ENCODE results near the gene FILIP1L. TPM values are rescaled to one million over a fixed set of nuclear protein-coding genes. Genes with fewer than 3 reads are reported as not detected.
A peak's percentile ranks its signal among the peaks of the same experiment; 100 is the strongest.

Gene FILIP1L
- total and polyA plus RNA-seq, 2 of the 13 experiments (the other 11 are each of a cell fraction or from before 2014, with no cell fraction given), result 8.1 to 187 TPM

GRCh38 chr3:100075851-100076730, 38.2 kb downstream of the FILIP1L start (continued):
- TF ChIP-seq ZFP62 (CRISPR knock-in tag; IDR thresholded peaks at IDR 0.05) (no peak), ZNF44 (CRISPR knock-in tag; IDR thresholded peaks at IDR 0.05) (no peak), ZNF749 (CRISPR knock-in tag; IDR thresholded peaks at IDR 0.05; ENCODE audit: borderline replicate concordance) (no peak), BRD4 (CRISPR knock-in tag; IDR thresholded peaks at IDR 0.05) (0 out of 2 replicates have a peak, but pooled peaks have one; percentile 15), ZGPAT (CRISPR knock-in tag; IDR thresholded peaks at IDR 0.05) (peak; percentile 77), ZNF136 (CRISPR knock-in tag; IDR thresholded peaks at IDR 0.05; ENCODE audit: low read depth) (no peak), MYPOP (CRISPR knock-in tag; IDR thresholded peaks at IDR 0.05) (peak; percentile 46; the same call in 1 of the 2 replicates), STAG1 (CRISPR knock-in tag; IDR thresholded peaks at IDR 0.05) (peak; percentile 29; the same call in 1 of the 2 replicates), PHB2 (IDR thresholded peaks at IDR 0.05; ENCODE audit: partially characterized antibody) (no peak), HOXA7 (CRISPR knock-in tag; IDR thresholded peaks at IDR 0.05) (no peak), SAP130 (CRISPR knock-in tag; IDR thresholded peaks at IDR 0.05; ENCODE audit: low read depth) (peak; percentile 51; the same call in 1 of the 2 replicates), FOXP4 (CRISPR knock-in tag; IDR thresholded peaks at IDR 0.05) (peak; percentile 85), SP4 (CRISPR knock-in tag; IDR thresholded peaks at IDR 0.05) (no peak), ZNF75D (CRISPR knock-in tag; IDR thresholded peaks at IDR 0.05; ENCODE audit: borderline replicate concordance) (no peak), TRAFD1 (CRISPR knock-in tag; IDR thresholded peaks at IDR 0.05; ENCODE audit: borderline replicate concordance) (no peak), ZNF784 (CRISPR knock-in tag; IDR thresholded peaks at IDR 0.05; ENCODE audit: borderline replicate concordance) (no peak), MAFF (IDR thresholded peaks at IDR 0.05; ENCODE audit: low read depth, low read length) (peak; percentile 59), ZNF234 (CRISPR knock-in tag; conservative IDR thresholded peaks at IDR 0.05) (no peak), ZSCAN12 (CRISPR knock-in tag; IDR thresholded peaks at IDR 0.05) (0 out of 2 replicates have a peak, but pooled peaks have one; percentile 18), ZNF33B (CRISPR knock-in tag; IDR thresholded peaks at IDR 0.05) (no peak), PHF5A (CRISPR knock-in tag; IDR thresholded peaks at IDR 0.05; ENCODE audit: low read depth, unreplicated experiment) (no peak), YY1 (IDR thresholded peaks at IDR 0.05; ENCODE audit: insufficient read depth, insufficient replicate concordance, low read depth, low read length) (no peak), PTBP1 (IDR thresholded peaks at IDR 0.05; ENCODE audit: low read depth, low read length, poor library complexity, severe bottlenecking) (no peak)

Measured in HepG2 (cell line).